MV-4-11 (cell line): Measurements from ENCODE around the gene PCDHB9.
"Not testable (repeated sequence)": the region's sequence is repeated elsewhere in the genome, so short reads cannot be mapped to it uniquely, and the experiment has no call there.

Experiments used
- DNase-seq: peaks from one replicate; lab custom pipeline; 2025; lab: John Stamatoyannopoulos, UW

PCDHB9 gene

DNA sequence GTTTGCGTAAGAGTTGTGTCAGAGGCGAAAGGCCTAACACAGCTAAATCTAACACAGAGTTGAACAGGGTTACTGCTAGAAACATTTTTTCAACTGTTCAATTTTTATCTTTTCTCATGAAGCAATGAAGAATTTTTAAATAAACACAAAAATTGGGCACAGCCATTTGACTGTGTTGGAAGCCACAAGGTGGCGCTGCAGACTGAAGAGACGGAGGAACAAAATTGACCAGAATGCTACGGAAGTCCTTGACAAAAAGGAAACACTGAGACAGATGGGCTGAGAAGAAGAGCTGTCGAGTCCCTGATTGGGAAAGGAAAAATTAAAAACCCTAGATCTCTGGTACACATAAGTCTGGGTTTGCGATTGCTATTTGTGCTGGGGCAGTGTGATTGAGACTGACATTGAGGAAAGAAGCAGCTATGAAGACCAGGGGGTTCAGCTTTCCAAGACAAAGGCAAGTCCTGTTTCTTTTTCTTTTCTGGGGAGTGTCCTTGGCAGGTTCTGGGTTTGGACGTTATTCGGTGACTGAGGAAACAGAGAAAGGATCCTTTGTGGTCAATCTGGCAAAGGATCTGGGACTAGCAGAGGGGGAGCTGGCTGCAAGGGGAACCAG, at the start of gene PCDHB9:
Gene PCDHB9, plus strand, starts transcription at position 265 of the 616 bp plus-strand sequence. Its CDS starts 158 bp downstream, at position 423.
- DNase-seq: peak; percentile 21

DNA sequence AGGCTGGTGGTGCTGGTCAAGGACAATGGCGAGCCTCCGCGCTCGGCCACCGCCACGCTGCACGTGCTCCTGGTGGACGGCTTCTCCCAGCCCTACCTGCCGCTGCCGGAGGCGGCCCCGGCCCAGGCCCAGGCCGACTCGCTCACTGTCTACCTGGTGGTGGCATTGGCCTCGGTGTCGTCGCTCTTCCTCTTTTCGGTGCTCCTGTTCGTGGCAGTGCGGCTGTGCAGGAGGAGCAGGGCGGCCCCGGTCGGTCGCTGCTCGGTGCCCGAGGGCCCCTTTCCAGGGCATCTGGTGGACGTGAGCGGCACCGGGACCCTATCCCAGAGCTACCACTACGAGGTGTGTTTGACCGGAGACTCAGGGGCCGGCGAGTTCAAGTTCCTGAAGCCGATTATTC, 49.6 kb upstream of the PCDHB9 start:
- DNase-seq: not testable (repeated sequence)

GRCh38 chr5:141149812-141150211, 37.1 kb upstream of the PCDHB9 start, which contains the start of gene PCDHB6:
TSS of gene PCDHB6 (plus strand) at chr5:141150057. CDS start at chr5:141150258, 201 bp downstream.
- peak; percentile 3 for DNase-seq

GRCh38 chr5:141150224-141150992, 36.6 kb upstream of the PCDHB9 start:
- DNase-seq: no peak

- DNase-seq: no peak
Observed at GRCh38 chr5:141150993-141151325, 36.0 kb upstream of the PCDHB9 start.

GRCh38 chr5:141151632-141152031, 35.3 kb upstream of the PCDHB9 start:
- not testable (repeated sequence) for DNase-seq

DNA sequence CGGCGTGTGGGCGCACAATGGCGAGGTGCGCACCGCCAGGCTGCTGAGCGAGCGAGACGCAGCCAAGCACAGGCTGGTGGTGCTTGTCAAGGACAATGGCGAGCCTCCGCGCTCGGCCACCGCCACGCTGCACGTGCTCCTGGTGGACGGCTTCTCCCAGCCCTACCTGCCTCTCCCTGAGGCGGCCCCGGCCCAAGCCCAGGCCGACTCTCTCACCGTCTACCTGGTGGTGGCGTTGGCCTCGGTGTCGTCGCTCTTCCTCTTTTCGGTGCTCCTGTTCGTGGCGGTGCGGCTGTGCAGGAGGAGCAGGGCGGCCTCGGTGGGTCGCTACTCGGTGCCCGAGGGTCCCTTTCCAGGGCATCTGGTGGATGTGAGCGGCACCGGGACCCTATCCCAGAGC, 34.9 kb upstream of the PCDHB9 start:
- DNase-seq: not testable (repeated sequence)

- DNase-seq: no peak
Observed at GRCh38 chr5:141155540-141156374, 31.2 kb upstream of the PCDHB9 start.

DNA sequence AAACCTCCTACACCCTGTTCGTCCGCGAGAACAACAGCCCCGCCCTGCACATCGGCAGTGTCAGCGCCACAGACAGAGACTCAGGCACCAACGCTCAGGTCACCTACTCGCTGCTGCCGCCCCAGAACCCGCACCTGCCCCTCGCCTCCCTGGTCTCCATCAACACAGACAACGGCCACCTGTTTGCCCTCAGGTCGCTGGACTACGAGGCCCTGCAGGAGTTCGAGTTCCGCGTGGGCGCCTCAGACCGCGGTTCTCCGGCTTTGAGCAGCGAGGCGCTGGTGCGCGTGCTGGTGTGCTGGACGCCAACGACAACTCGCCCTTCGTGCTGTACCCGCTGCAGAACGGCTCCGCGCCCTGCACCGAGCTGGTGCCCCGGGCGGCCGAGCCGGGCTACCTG, 29.6 kb upstream of the PCDHB9 start:
- not testable (repeated sequence) for DNase-seq

DNA sequence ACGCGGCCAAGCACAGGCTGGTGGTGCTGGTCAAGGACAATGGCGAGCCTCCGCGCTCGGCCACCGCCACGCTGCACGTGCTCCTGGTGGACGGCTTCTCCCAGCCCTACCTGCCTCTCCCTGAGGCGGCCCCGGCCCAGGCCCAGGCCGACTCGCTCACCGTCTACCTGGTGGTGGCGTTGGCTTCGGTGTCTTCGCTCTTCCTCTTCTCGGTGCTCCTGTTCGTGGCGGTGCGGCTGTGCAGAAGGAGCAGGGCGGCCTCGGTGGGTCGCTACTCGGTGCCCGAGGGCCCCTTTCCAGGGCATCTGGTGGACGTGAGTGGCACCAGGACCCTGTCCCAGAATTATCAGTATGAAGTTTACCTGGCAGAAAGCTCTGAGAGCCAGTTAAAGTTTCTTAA, 29.1 kb upstream of the PCDHB9 start:
- DNase-seq: not testable (repeated sequence)

GRCh38 chr5:141172381-141173204, 14.4 kb upstream of the PCDHB9 start, which contains the start of gene PCDHB7:
TSS of gene PCDHB7 (plus strand) at chr5:141172644. CDS start at chr5:141172836, 192 bp downstream.
- no peak for DNase-seq

DNA sequence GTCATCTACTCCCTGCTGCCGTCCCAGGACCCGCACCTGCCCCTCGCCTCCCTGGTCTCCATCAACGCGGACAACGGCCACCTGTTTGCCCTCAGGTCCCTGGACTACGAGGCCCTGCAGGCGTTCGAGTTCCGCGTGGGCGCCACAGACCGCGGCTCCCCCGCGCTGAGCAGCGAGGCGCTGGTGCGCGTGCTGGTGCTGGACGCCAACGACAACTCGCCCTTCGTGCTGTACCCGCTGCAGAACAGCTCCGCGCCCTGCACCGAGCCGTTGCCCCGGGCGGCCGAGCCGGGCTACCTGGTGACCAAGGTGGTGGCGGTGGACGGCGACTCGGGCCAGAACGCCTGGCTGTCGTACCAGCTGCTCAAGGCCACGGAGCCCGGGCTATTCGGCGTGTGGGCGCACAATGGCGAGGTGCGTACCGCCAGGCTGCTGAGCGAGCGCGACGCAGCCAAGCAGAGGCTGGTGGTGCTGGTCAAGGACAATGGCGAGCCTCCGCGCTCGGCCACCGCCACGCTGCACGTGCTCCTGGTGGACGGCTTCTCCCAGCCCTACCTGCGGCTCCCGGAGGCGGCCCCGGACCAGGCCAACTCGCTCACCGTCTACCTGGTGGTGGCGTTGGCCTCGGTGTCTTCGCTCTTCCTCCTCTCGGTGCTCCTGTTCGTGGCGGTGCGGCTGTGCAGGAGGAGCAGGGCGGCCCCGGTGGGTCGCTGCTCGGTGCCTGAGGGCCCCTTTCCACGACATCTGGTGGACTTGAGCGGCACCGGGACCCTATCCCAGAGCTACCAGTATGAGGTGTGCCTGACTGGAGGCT, 12.5 kb upstream of the PCDHB9 start:
- DNase-seq: not testable (repeated sequence)

GRCh38 chr5:141175933-141176332, 11.0 kb upstream of the PCDHB9 start:
- DNase-seq: no peak

GRCh38 chr5:141177577-141178191, 9.3 kb upstream of the PCDHB9 start, which contains the start of gene PCDHB8:
TSS of gene PCDHB8 (plus strand) at chr5:141177790. CDS start at chr5:141178035, 245 bp downstream.
- DNase-seq: not testable (repeated sequence)

- DNase-seq: not testable (repeated sequence)
Observed at GRCh38 chr5:141179371-141179770, 7.6 kb upstream of the PCDHB9 start.

DNA sequence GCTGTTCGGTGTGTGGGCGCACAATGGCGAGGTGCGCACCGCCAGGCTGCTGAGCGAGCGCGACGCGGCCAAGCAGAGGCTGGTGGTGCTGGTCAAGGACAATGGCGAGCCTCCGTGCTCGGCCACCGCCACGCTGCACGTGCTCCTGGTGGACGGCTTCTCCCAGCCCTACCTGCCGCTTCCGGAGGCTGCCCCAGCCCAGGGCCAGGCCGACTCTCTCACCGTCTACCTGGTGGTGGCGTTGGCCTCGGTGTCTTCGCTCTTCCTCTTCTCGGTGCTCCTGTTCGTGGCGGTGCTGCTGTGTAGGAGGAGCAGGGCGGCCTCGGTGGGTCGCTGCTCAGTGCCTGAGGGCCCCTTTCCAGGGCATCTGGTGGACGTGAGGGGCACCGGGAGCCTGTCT, 7.1 kb upstream of the PCDHB9 start:
- not testable (repeated sequence) for DNase-seq

DNA sequence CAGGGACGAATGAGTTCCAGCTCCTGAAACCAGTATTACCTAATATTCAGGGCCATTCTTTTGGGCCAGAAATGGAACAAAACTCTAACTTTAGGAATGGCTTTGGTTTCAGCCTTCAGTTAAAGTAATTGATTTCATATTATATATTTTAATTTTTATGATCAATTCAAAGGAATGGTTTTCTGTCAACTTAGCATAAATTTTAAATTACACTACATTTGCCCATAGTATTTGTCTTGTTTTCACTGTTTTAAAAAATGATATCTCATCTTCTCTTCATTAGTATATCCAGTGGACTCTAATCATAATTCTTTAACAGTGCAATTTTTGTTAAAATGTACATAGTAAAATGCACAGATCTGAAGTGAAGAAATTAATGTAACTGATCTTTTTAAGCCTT, 6.6 kb upstream of the PCDHB9 start:
- no peak for DNase-seq

- no peak for DNase-seq
Observed at GRCh38 chr5:141182248-141182647, 4.7 kb upstream of the PCDHB9 start, which contains the start of gene PCDHB16. TSS of gene PCDHB16 (plus strand) at chr5:141182387. CDS start at chr5:141182560, 173 bp downstream.

- DNase-seq: not testable (repeated sequence)
Observed at GRCh38 chr5:141184117-141184855, 2.7 kb upstream of the PCDHB9 start.
